Measurements from ENCODE around the gene PCARE.

DNA sequence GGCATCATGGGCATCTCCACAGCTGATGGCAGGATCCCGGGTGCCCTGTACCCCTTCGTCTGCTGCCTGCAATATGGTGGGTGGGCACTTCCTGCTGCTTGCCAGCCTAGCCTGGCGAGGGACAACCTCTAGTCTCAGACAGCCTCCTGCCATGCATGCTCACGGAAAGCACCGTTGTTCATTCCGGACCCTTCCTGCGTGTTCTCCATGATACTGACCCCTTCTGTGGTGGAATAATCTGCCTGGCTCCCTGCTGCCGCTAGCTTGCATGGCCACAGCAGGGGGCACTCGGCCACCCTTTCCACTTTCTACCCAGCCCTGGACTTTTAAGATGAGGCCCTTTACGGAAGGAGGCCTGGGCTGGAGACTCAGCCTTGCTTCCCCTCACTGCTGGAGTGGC is 12.0 kb downstream of the PCARE start:
- no peak for TF ChIP-seq CTCF (IDR thresholded peaks at IDR 0.05; ENCODE audit: low read length)
- no peak for TF ChIP-seq EZH2 (optimal IDR thresholded peaks at IDR 0.05; ENCODE audit: low read depth, low read length)
- no peak for TF ChIP-seq EZH2phosphoT487 (IDR thresholded peaks at IDR 0.05; ENCODE audit: low read length)
